Prostate gland (tissue), 2 donors: Measurements from ENCODE around the gene SSR1. TPM values are rescaled to one million over a fixed set of nuclear protein-coding genes. Genes with fewer than 3 reads are reported as not detected.

Experiments
- DNase-seq: peaks from one replicate; pipeline ENCODE4 v3.0.0-alpha.2; 2019; ENCODE audit warnings: low spot score
- H3K27ac ChIP-seq, 2 donors: fragments of 200-600 bp; sonication (generic); 2 replicates each; pipeline ENCODE4 v1.5.1; 2017 to 2019
- H3K27me3 ChIP-seq: fragments of 200-600 bp; sonication (generic); replicated peaks from 2 replicates; pipeline ENCODE4 v1.5.1; 2019; ENCODE audit not compliant: insufficient read depth
- H3K36me3 ChIP-seq, 2 donors: fragments of 200-600 bp; sonication (generic); 1 replicate in 1 of 2; 2 replicates in 1 of 2; pipeline versions ENCODE4 v1.5.1 to v1.8.1; 2017 to 2019
- H3K4me1 ChIP-seq: fragments of 200-600 bp; sonication (generic); replicated peaks from 2 replicates; pipeline ENCODE4 v1.5.1; 2019
- H3K4me3 ChIP-seq, 2 donors: fragments of 200-600 bp; sonication (generic); 2 replicates each; pipeline ENCODE4 v1.5.1; 2017 to 2019
- H3K9me3 ChIP-seq: fragments of 200-600 bp; sonication (generic); 2 replicates; pipeline ENCODE4 v1.5.1; 2017
- CTCF ChIP-seq, 4 experiments: fragments of 200-600 bp in 2 of 4; fragments of 450-650 bp in 2 of 4; sonication (generic) in 2 of 4; IDR thresholded peaks; 1 replicate in 3 of 4; 2 replicates in 1 of 4; pipeline ENCODE4 v1.5.1; 2016 to 2019; ENCODE audit warnings: antibody characterized with exemption in 4 of 4, mild to moderate bottlenecking in 2 of 4, moderate library complexity in 2 of 4
- POLR2A ChIP-seq: fragments of 450-650 bp; IDR thresholded peaks from one replicate; pipeline ENCODE4 v1.6.1; 2016; ENCODE audit warnings: antibody characterized with exemption, mild to moderate bottlenecking
- POLR2AphosphoS5 ChIP-seq: sonication (generic); formaldehyde crosslinking; IDR thresholded peaks from one replicate; pipeline ENCODE4 v1.6.1; 2017; ENCODE audit warnings: antibody characterized with exemption
- WGBS: methylation state at CpG from one replicate; pipeline ENCODE4 v1.1.5; 2018; 5-methylcytosine and 5-hydroxymethylcytosine counted together
- intact Hi-C: fragments of 100-400 bp; cut with DNase I; formaldehyde crosslinking; loops from one replicate; pipeline ENCODE4 v1.14.2; 2022
- total RNA-seq, 2 donors: library from RNA; depleted of rRNA; stranded (reverse); fragments of >200 nt; gene quantifications; one replicate each; pipeline ENCODE4 v1.1.0, GENCODE V29; 2016

SSR1 gene
- total RNA-seq, 2 donors from 2014 or later, result 34.3 to 89.5 TPM

- no peak for DNase-seq
- intact Hi-C loops, result loop anchor here (5.0 to 10.0 kb wide), 2 partner anchors 129 to 312 kb away; partner anchors contain the start of gene RREB1
- H3K4me1 ChIP-seq, result peaks cover 12% of the 10 kb centered on the region
- 49% methylated on average over 8 of the region's 8 CpGs for WGBS
- TF ChIP-seq POLR2A (no peak), POLR2AphosphoS5 (peak; percentile 6), CTCF (IDR thresholded peaks at IDR 0.05) (no peak)
- peak overlapping the region; percentile 71 to 77 for H3K27ac ChIP-seq
- no peak overlapping the region for H3K4me3 ChIP-seq
- H3K9me3 ChIP-seq, result no peaks in the 10 kb centered on the region
- H3K27me3 ChIP-seq, result no peaks in the 10 kb centered on the region
- H3K36me3 ChIP-seq, result no peaks in the 10 kb centered on the region
Measured at GRCh38 chr6:7236306-7237209, 76.4 kb downstream of the SSR1 start.

- DNase-seq, result peak; percentile 78
- WGBS, result 37% methylated on average over 9 of the region's 9 CpGs
Measured at GRCh38 chr6:7235712-7236305, 77.2 kb downstream of the SSR1 start.

GRCh38 chr6:7234547-7234946, 78.5 kb downstream of the SSR1 start:
- WGBS, result 92% methylated on average over 3 of the region's 3 CpGs
- Histone ChIP-seq H3K27ac (peak overlapping the region; percentile 71 to 77), H3K4me1 (peaks cover 12% of the 10 kb centered on the region), H3K36me3 (peaks cover 6 to 20% of the 10 kb centered on the region in 2 donors), H3K27me3 (no peaks in the 10 kb centered on the region), H3K9me3 (no peaks in the 10 kb centered on the region), H3K4me3 (no peak overlapping the region)
- intact Hi-C loops, result loop anchor here (10.0 kb wide), 1 partner anchor 310 kb away; no protein-coding TSS in a partner anchor
- DNase-seq, result no peak
- no peak for TF ChIP-seq POLR2AphosphoS5
- TF ChIP-seq CTCF (IDR thresholded peaks at IDR 0.05), result no peak
- TF ChIP-seq POLR2A, result no peak

More at GRCh38 chr6:7235712-7236305, 77.2 kb downstream of the SSR1 start:
- intact Hi-C loops, result loop anchor here (5.0 to 10.0 kb wide), 2 partner anchors 129 to 311 kb away; partner anchors contain the start of gene RREB1
- no peaks in the 10 kb centered on the region for H3K27me3 ChIP-seq
- H3K4me3 ChIP-seq, result no peak overlapping the region
- peak; percentile 8 for TF ChIP-seq POLR2A
- no peak for TF ChIP-seq CTCF (IDR thresholded peaks at IDR 0.05)
- peak; percentile 59 for TF ChIP-seq POLR2AphosphoS5
- H3K4me1 ChIP-seq, result peaks cover 12% of the 10 kb centered on the region
- H3K36me3 ChIP-seq, result peaks cover 0 to 7% of the 10 kb centered on the region in 2 donors
- peak overlapping the region; percentile 71 to 77 for H3K27ac ChIP-seq
- no peaks in the 10 kb centered on the region for H3K9me3 ChIP-seq

DNA sequence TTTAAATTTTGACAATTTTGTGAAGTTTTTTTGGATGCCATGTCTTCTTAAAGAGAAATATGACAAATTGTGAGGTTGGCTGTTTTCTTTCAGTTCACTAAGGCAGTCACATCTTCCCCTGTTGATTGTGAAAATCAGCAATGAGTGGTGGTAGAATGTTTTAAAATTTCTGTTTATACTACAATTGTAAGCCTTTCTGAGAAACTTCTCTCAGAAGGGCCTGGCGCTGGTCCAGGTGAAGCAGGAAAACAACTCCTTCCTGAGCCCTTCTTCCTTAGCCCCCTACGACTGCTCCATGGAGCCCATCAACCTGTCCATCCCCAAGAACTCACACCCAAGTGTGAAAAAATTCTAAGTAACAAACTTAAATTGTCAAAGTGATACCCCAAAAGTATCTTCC, 80.6 kb downstream of the SSR1 start:
- Histone ChIP-seq H3K27ac (no peak overlapping the region), H3K9me3 (no peaks in the 10 kb centered on the region), H3K4me3 (no peak overlapping the region), H3K4me1 (peaks cover 12% of the 10 kb centered on the region), H3K36me3 (peaks cover 11 to 28% of the 10 kb centered on the region in 2 donors), H3K27me3 (no peaks in the 10 kb centered on the region)
- intact Hi-C loops, result loop anchor here (10.0 kb wide), 1 partner anchor 308 kb away; no protein-coding TSS in a partner anchor
- WGBS, result 75% methylated on average over 2 of the region's 2 CpGs
- TF ChIP-seq POLR2A, result no peak
- no peak for DNase-seq

DNA sequence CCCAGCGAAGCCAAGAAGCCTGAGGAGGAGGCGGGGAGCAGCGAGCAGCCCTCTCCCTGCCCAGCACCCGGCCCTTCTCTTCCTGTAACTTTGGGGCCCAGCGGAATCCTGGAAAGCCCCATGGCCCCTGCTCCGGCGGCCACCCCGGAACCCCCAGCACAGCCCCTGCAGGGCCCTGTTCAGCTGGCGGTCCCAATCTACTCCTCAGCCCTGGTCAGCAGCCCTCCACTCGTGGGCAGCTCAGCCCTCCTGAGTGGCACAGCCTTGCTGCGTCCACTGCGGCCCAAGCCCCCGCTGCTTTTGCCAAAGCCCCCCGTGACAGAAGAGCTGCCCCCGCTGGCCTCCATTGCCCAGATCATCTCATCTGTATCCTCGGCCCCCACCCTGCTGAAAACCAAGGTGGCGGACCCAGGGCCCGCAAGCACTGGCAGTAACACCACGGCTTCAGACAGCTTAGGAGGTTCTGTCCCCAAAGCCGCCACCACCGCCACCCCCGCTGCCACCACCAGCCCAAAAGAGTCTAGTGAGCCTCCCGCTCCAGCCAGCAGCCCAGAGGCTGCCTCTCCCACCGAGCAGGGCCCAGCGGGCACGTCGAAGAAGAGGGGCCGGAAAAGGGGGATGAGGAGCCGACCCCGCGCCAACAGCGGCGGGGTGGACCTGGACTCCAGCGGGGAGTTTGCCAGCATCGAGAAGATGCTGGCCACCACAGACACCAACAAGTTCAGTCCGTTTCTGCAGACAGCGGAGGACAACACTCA, 81.9 kb downstream of the SSR1 start:
- H3K36me3 ChIP-seq, result peaks cover 11 to 34% of the 10 kb centered on the region in 2 donors
- WGBS, result 96% methylated on average over 35 of the region's 37 CpGs
- H3K4me1 ChIP-seq, result peaks cover 9% of the 10 kb centered on the region
- no peaks in the 10 kb centered on the region for H3K9me3 ChIP-seq
- H3K4me3 ChIP-seq, result no peak overlapping the region
- H3K27ac ChIP-seq, result no peak overlapping the region
- no peaks in the 10 kb centered on the region for H3K27me3 ChIP-seq
- intact Hi-C loops, result loop anchor here (10.0 kb wide), 1 partner anchor 306 kb away; no protein-coding TSS in a partner anchor
- no peak for DNase-seq
- TF ChIP-seq CTCF (IDR thresholded peaks at IDR 0.05) (no peak), POLR2AphosphoS5 (no peak), POLR2A (no peak)
